Measurements from ENCODE around the gene PDE6G. TPM values are rescaled to one million over a fixed set of nuclear protein-coding genes. Genes with fewer than 3 reads are reported as not detected.
A peak's percentile ranks its signal among the peaks of the same experiment; 100 is the strongest.
"Not testable (repeated sequence)": the region's sequence is repeated elsewhere in the genome, so short reads cannot be mapped to it uniquely, and the experiment has no call there.

The PDE6G gene
- total and polyA plus RNA-seq, 11 donors, result 0.67 to 2.3 (median 1.1) TPM; not detected in 7

GRCh38 chr17:81621494-81622130 lies 34.7 kb downstream of the PDE6G start:
- Histone ChIP-seq H3K27ac (peak overlapping the region in 7 of 12 donors; percentile 0 to 54 (median 22)), H3K36me3 (peaks cover 4 to 83% (median 81%) of the 10 kb centered on the region in 9 donors), H3K4me1 (peaks cover 0 to 15% (median 7%) of the 10 kb centered on the region in 12 donors), H3K4me3 (no peak overlapping the region), H3K9me3 (peaks cover 0 to 3% (median 0%) of the 10 kb centered on the region in 12 donors), H3K27me3 (no peaks in the 10 kb centered on the region)
- intact Hi-C loops (cut with DNase I), result loop anchor here in 1 of 10 donors (1.0 kb wide), 1 partner anchor 9 kb away; no protein-coding TSS in a partner anchor
- ATAC-seq, result peak; percentile 68 to 85 (median 70)
- WGBS, 4 donors, result 37 to 46% (median 44%) methylated on average over 11 of the region's 11 CpGs
- peak in 2 of 5 donors; percentile 27 to 29 for DNase-seq
- no peak for TF ChIP-seq POLR2A (IDR thresholded peaks at IDR 0.05)
- no peak for TF ChIP-seq CTCF (IDR thresholded peaks at IDR 0.05)

GRCh38 chr17:81618307-81618706 lies 38.0 kb downstream of the PDE6G start:
- H3K9me3 ChIP-seq; ATAC-seq; H3K27ac ChIP-seq; H3K27me3 ChIP-seq; intact Hi-C loops (cut with DNase I); H3K4me3 ChIP-seq: not testable (repeated sequence)
- peak in 2 of 5 donors; percentile 0 to 21 for DNase-seq
- H3K36me3 ChIP-seq, result peaks cover 0 to 72% (median 66%) of the 10 kb centered on the region in 9 donors
- H3K4me1 ChIP-seq, result peaks cover 0 to 40% (median 22%) of the 10 kb centered on the region in 12 donors
- WGBS, 4 donors, result 60 to 96% (median 95%) methylated on average over 1 to 31 of the region's 36 CpGs

- Histone ChIP-seq H3K9me3 (no peaks in the 10 kb centered on the region), H3K27me3 (no peaks in the 10 kb centered on the region), H3K36me3 (peaks cover 0 to 73% (median 66%) of the 10 kb centered on the region in 9 donors), H3K4me1 (peaks cover 0 to 46% (median 26%) of the 10 kb centered on the region in 12 donors), H3K27ac (no peak overlapping the region), H3K4me3 (no peak overlapping the region)
- WGBS, 4 donors, result 39 to 73% (median 53%) methylated on average over 7 of the region's 7 CpGs
- TF ChIP-seq CTCF (IDR thresholded peaks at IDR 0.05) (no peak), POLR2A (IDR thresholded peaks at IDR 0.05) (no peak)
- DNase-seq, result peak in 2 of 5 donors; percentile 7 to 19
- intact Hi-C loops (cut with DNase I), result no loop called here
- ATAC-seq, result no peak
These were observed 39.5 kb downstream of the PDE6G start for GRCh38 chr17:81616877-81617276.

- H3K36me3 ChIP-seq, result peaks cover 0 to 69% (median 62%) of the 10 kb centered on the region in 9 donors
These were observed 40.9 kb downstream of the PDE6G start for GRCh38 chr17:81615401-81615930.

More at GRCh38 chr17:81615401-81615930, 40.9 kb downstream of the PDE6G start:
- 83 to 95% (median 90%) methylated on average over 4 of the region's 4 CpGs for WGBS, 4 donors
- H3K4me1 ChIP-seq, result peaks cover 0 to 39% (median 19%) of the 10 kb centered on the region in 12 donors
- H3K4me3 ChIP-seq, result no peak overlapping the region
- H3K27me3 ChIP-seq, result no peaks in the 10 kb centered on the region
- H3K27ac ChIP-seq, result peak overlapping the region in 10 of 12 donors; percentile 46 to 86 (median 76)
- no peak for ATAC-seq
- no peaks in the 10 kb centered on the region for H3K9me3 ChIP-seq
- TF ChIP-seq CTCF (IDR thresholded peaks at IDR 0.05), result no peak
- TF ChIP-seq POLR2A (IDR thresholded peaks at IDR 0.05), result no peak
- intact Hi-C loops (cut with DNase I), result no loop called here
- DNase-seq, result peak in 1 of 5 donors; percentile 6

Data from heart left ventricle (tissue), 16 donors.